ENCODE data around the gene ANAPC10. TPM values are rescaled to one million over a fixed set of nuclear protein-coding genes. Genes with fewer than 3 reads are reported as not detected.

ANAPC10 gene
- total RNA-seq, 1 experiment from 2014 or later = 27.2 TPM

DNA sequence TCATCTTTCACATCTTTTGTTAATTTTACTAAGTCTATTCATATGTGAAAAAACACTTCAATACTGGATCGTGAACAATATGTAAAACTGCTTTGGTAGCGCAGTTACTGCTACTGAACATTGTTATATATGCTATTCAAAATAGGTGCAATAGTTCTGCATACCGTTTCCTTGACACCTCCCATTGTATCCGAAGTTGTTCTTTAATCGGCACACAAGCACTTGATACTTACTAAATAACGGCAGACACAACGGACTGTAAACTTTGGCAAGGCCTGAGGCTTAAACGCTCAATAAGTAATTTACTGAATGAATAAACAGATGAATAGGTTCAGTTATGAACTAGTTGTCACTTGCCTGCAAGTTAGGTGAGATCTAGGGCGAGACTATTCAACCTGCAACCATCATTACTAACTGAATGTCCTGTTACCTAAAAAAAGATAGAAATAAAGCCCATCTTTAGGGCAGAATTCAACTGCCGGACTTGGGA is 620 bp downstream of the ANAPC10 start:
- ATAC-seq = 0 out of 2 replicates have a peak, but pooled peaks have one; percentile 1
- RAD21 ChIA-PET (ENCODE audit: low non-redundant PET in 1 of 2, low total read pairs in 2 of 2, uncharacterized antibody in 2 of 2, unreplicated experiment in 2 of 2) = no interaction called here

More for the DNA sequence above, 620 bp downstream of the ANAPC10 start:
- peaks cover 0 to 4% of the 10 kb centered on the region in 2 experiments; a peak in 1 of 4 replicates for H3K9me3 ChIP-seq (ENCODE audit: control insufficient read depth in 1 of 2, insufficient read depth in 1 of 2, low read depth in 1 of 2, low read length in 2 of 2)
- peaks cover 4 to 16% of the 10 kb centered on the region in 2 experiments for H3K4me1 ChIP-seq (ENCODE audit: control insufficient read depth in 1 of 2, insufficient read depth in 2 of 2, low read length in 2 of 2)
- DNase-seq (ENCODE audit: low read depth, low spot score) = no peak
- TF ChIP-seq CEBPB (IDR thresholded peaks at IDR 0.05; ENCODE audit: low read depth) (no peak), FOSL1 (IDR thresholded peaks at IDR 0.05; ENCODE audit: low read depth) (no peak), JUND (IDR thresholded peaks at IDR 0.05) (no peak), TCF7L2 (IDR thresholded peaks at IDR 0.05; ENCODE audit: borderline replicate concordance, extremely low read depth, insufficient read depth, insufficient read length) (no peak), ZFX (IDR thresholded peaks at IDR 0.05) (no peak), ELF1 (IDR thresholded peaks at IDR 0.05; ENCODE audit: borderline replicate concordance, low read depth) (no peak), POLR2A (IDR thresholded peaks at IDR 0.05; ENCODE audit: borderline replicate concordance, extremely low read depth, insufficient read depth, insufficient read length) (no peak), RAD21 (IDR thresholded peaks at IDR 0.05; ENCODE audit: low read depth) (no peak), SRF (IDR thresholded peaks at IDR 0.05; ENCODE audit: low read depth) (no peak), EZH2 (IDR thresholded peaks at IDR 0.05) (no peak), SP1 (IDR thresholded peaks at IDR 0.05; ENCODE audit: low read depth) (no peak), EGR1 (IDR thresholded peaks at IDR 0.05; ENCODE audit: low read depth) (no peak), ZNF274 (IDR thresholded peaks at IDR 0.05; ENCODE audit: low read depth, low read length) (no peak)
- TF ChIP-seq, protein P1, sequence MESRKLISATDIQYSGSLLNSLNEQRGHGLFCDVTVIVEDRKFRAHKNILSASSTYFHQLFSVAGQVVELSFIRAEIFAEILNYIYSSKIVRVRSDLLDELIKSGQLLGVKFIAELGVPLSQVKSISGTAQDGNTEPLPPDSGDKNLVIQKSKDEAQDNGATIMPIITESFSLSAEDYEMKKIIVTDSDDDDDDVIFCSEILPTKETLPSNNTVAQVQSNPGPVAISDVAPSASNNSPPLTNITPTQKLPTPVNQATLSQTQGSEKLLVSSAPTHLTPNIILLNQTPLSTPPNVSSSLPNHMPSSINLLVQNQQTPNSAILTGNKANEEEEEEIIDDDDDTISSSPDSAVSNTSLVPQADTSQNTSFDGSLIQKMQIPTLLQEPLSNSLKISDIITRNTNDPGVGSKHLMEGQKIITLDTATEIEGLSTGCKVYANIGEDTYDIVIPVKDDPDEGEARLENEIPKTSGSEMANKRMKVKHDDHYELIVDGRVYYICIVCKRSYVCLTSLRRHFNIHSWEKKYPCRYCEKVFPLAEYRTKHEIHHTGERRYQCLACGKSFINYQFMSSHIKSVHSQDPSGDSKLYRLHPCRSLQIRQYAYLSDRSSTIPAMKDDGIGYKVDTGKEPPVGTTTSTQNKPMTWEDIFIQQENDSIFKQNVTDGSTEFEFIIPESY (IDR thresholded peaks at IDR 0.05; ENCODE audit: extremely low read depth, insufficient replicate concordance, low read length) = no peak
- TF ChIP-seq, protein P2, sequence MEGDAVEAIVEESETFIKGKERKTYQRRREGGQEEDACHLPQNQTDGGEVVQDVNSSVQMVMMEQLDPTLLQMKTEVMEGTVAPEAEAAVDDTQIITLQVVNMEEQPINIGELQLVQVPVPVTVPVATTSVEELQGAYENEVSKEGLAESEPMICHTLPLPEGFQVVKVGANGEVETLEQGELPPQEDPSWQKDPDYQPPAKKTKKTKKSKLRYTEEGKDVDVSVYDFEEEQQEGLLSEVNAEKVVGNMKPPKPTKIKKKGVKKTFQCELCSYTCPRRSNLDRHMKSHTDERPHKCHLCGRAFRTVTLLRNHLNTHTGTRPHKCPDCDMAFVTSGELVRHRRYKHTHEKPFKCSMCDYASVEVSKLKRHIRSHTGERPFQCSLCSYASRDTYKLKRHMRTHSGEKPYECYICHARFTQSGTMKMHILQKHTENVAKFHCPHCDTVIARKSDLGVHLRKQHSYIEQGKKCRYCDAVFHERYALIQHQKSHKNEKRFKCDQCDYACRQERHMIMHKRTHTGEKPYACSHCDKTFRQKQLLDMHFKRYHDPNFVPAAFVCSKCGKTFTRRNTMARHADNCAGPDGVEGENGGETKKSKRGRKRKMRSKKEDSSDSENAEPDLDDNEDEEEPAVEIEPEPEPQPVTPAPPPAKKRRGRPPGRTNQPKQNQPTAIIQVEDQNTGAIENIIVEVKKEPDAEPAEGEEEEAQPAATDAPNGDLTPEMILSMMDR (IDR thresholded peaks at IDR 0.05 in 2 of 3, conservative IDR thresholded peaks at IDR 0.05 in 1 of 3; ENCODE audit: borderline replicate concordance in 1 of 3, insufficient read depth in 1 of 3, low read depth in 2 of 3, low read length in 2 of 3) = no peak; a peak in 1 of 6 replicates
- TF ChIP-seq, protein P3, sequence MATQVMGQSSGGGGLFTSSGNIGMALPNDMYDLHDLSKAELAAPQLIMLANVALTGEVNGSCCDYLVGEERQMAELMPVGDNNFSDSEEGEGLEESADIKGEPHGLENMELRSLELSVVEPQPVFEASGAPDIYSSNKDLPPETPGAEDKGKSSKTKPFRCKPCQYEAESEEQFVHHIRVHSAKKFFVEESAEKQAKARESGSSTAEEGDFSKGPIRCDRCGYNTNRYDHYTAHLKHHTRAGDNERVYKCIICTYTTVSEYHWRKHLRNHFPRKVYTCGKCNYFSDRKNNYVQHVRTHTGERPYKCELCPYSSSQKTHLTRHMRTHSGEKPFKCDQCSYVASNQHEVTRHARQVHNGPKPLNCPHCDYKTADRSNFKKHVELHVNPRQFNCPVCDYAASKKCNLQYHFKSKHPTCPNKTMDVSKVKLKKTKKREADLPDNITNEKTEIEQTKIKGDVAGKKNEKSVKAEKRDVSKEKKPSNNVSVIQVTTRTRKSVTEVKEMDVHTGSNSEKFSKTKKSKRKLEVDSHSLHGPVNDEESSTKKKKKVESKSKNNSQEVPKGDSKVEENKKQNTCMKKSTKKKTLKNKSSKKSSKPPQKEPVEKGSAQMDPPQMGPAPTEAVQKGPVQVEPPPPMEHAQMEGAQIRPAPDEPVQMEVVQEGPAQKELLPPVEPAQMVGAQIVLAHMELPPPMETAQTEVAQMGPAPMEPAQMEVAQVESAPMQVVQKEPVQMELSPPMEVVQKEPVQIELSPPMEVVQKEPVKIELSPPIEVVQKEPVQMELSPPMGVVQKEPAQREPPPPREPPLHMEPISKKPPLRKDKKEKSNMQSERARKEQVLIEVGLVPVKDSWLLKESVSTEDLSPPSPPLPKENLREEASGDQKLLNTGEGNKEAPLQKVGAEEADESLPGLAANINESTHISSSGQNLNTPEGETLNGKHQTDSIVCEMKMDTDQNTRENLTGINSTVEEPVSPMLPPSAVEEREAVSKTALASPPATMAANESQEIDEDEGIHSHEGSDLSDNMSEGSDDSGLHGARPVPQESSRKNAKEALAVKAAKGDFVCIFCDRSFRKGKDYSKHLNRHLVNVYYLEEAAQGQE (IDR thresholded peaks at IDR 0.05; ENCODE audit: low read depth) = no peak
- TF ChIP-seq, protein P4, sequence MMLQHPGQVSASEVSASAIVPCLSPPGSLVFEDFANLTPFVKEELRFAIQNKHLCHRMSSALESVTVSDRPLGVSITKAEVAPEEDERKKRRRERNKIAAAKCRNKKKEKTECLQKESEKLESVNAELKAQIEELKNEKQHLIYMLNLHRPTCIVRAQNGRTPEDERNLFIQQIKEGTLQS (IDR thresholded peaks at IDR 0.05) = no peak
- H4K20me1 ChIP-seq (ENCODE audit: insufficient read depth) = peaks cover 12% of the 10 kb centered on the region; the same call in 1 of the 2 replicates
- no peaks in the 10 kb centered on the region for H3K27me3 ChIP-seq (ENCODE audit: insufficient read depth, low read length)
- H3K4me3 ChIP-seq (replicated peaks in 1 of 2; ENCODE audit: low read depth in 1 of 2, low read length in 2 of 2) = peak overlapping the region; percentile 87 to 94
- H3K9ac ChIP-seq (ENCODE audit: low read length) = peak overlapping the region; percentile 98
- TSS peak; percentile 74 for BruUV-seq (replicated peaks)
- peaks cover 3 to 25% of the 10 kb centered on the region in 2 experiments; a peak in 3 of 4 replicates for H3K36me3 ChIP-seq (ENCODE audit: control insufficient read depth in 1 of 2, insufficient read depth in 2 of 2, low read length in 2 of 2)
- ChIA-PET CTCF (interaction anchor here (0.6 to 1.0 kb wide), 3 partner anchors 11 to 923 kb away, joined by 3 to 6 read pairs (median 4); no protein-coding TSS in a partner anchor), POLR2A (interaction anchor here (0.7 to 2.2 kb wide), 3 partner anchors 14 to 47 kb away, joined by 3 to 4 read pairs (median 3); no protein-coding TSS in a partner anchor)
- H3K79me2 ChIP-seq (ENCODE audit: insufficient read depth, low read length) = peaks cover 100% of the 10 kb centered on the region
- H3K4me2 ChIP-seq (ENCODE audit: low read length) = peak overlapping the region; percentile 70
- no peaks in the 10 kb centered on the region for H3K9me2 ChIP-seq (ENCODE audit: insufficient read depth)
- no peak overlapping the region for H2AFZ ChIP-seq (ENCODE audit: low read depth, low read length, poor library complexity, severe bottlenecking)
- peak overlapping the region; percentile 81 for H3K27ac ChIP-seq (ENCODE audit: low read depth, low read length)
- intact Hi-C loops (cut with micrococcal nuclease) = no loop called here

All from HCT116 (cell line).